GM21515 (cell line): Measurements from ENCODE around the gene ST8SIA6.
"Not testable (repeated sequence)": the region's sequence is repeated elsewhere in the genome, so short reads cannot be mapped to it uniquely, and the experiment has no call there.

Source experiments
- ATAC-seq: cut with Tn5 transposase; IDR thresholded peaks from one replicate; pipeline ENCODE4 v1.9.1; 2021; ENCODE audit not compliant: unreplicated experiment

Gene ST8SIA6, protein sequence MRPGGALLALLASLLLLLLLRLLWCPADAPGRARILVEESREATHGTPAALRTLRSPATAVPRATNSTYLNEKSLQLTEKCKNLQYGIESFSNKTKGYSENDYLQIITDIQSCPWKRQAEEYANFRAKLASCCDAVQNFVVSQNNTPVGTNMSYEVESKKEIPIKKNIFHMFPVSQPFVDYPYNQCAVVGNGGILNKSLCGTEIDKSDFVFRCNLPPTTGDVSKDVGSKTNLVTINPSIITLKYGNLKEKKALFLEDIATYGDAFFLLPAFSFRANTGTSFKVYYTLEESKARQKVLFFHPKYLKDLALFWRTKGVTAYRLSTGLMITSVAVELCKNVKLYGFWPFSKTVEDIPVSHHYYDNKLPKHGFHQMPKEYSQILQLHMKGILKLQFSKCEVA

DNA sequence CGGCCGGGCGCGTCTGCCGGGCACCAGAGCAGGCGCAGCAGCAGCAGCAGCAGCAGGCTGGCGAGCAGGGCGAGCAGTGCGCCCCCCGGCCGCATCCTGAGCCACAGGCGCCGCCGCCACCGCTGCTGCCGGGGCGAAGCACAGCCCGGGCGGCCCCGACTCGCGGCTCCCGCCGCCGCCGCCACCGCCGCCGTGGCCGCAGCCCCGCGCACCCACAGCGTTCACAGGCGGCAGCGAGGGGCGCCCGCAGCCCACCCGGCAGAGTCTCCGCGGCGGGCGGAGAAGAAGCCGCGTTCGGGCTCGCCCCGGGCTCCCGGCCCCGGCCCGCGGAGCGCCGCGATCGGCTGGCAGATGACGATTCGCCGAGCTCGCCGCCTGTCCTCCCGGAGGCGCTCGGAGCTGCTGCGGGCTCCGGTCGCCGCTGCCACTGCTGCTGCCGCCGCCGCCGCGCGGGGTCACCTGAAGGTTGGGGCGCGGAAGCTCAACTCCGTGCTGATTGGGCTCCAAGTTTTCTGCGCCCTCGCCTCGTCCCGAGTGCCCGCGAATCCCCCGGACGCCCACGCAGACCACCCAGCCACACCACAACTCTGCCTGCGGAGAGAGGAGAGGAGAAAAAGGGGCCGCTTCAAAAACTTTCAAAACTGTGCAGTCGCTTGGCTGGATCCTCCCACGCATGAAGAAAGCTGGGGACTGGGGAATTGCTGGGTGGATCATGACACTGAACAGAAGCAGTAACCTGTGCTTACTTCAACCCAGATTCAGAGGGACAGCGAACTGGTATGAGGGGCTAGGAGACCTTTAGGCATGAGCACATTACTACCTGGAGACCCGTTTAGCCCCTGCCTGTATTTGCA lies at the start of gene ST8SIA6:
TSS of gene ST8SIA6 (minus strand) at position 435 of the 854 bp plus-strand sequence. CDS start at position 95, 340 bp downstream.
- peak; percentile 68 for ATAC-seq

DNA sequence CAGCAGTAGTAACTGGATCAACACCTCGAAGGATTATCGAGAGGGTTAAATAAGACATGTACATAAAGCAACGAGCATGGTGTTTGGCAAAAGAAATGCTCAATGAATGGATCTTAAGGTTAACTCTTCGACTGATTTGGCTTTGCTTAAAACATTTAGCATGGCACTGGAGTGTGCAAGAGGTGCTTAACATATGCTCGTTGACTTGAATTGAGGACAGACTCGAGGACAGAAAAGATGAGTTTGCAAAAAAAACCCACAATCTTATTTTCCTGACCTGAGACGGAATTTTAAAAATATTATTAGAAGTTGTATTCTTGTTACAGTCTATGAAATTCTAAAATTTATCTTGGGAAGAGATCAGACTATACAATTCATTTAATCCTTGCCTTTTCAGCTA lies 49.4 kb upstream of the ST8SIA6 start:
- no peak for ATAC-seq

DNA sequence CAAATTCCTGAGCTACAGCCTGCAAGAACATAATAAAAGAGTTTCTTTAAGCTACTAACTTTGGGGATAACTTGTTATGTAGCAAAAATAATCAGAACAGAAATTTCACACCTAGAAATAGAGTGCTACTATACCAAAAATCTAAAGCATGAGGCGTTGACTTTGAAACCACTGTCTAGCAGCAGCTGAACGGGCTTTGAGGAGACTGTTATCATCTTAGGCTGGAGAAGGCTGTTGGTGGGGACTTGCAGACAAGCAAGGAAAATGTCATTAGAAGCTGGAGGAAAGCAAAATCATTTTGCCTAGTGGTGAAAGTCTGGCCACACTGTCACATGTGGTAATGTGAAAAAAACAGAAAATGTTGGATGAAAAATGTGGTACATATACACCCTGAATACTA lies 48.4 kb upstream of the ST8SIA6 start:
- ATAC-seq, result no peak

DNA sequence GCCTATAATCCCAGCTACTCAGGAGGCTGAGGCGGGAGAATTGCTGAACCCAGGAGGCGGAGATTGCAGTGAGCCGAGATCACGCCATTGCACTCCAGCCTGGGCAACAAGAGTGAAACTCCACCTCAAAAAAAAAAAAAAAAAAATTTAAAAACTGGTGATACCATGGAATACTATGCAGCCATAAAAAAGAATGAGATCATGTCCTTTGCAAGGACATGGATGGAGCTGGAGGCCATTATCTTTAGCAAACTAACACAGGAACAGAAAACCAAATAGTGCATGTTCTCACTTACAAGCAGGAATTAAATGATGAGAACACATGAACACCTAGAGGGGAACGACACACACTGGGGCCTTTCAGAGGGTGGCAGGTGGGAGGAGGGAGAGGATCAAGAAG lies 44.6 kb upstream of the ST8SIA6 start:
- not testable (repeated sequence) for ATAC-seq

DNA sequence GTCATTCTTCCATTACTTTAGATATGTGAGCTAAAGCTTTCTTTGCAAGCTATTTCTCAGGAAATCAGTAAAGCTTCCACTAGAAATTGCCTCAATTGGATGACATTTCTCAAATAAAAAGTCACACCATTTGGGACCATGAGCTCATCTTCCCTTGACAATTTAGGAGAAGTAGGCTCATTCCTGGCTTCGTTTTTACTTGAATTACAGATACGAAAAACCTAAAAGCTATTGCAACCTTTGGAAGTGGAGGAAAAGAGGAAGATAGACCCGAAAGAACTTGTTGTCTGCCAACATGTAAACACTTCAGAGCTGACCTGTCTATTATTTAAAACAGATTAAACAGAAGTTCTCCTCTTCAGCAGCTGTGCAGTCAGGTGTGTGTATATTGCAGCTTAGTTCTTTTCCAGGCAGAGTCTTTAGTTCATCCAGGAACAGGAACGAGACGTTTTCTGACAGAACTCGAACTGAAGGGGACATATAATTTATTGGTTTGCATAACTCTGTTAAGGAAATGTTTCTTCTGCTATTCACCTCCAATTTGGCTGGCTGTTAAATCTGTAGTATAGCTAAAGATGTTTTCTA lies 43.1 kb upstream of the ST8SIA6 start:
- ATAC-seq, result no peak

DNA sequence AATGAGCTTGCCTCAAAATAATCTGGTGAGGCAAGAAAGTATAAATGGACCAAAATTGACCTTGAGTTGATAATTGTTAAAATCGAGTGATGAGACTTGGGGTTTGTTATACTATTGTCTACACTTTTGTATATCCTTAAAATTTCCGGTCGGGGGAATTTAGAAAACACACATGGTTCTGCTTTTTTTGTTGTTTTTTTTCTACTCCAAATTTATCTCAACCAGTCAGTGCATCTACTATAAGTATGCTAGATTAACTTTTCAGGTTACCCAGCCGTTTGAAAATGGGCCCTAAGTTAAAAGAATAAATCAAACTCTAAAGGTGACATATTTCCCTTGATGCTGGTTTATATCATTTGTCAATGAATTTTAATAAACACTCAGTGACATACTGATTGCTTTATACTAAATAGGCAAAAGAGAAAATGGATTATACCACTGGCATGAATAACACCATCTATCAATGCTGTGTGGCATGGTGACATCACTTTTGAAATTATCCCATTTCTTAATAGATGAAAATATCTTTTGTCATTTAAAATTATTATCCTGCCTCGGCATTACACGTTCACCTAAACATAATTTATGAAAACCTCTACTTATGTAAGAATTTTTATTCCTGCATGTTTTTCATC lies 40.3 kb upstream of the ST8SIA6 start:
- ATAC-seq, result no peak

DNA sequence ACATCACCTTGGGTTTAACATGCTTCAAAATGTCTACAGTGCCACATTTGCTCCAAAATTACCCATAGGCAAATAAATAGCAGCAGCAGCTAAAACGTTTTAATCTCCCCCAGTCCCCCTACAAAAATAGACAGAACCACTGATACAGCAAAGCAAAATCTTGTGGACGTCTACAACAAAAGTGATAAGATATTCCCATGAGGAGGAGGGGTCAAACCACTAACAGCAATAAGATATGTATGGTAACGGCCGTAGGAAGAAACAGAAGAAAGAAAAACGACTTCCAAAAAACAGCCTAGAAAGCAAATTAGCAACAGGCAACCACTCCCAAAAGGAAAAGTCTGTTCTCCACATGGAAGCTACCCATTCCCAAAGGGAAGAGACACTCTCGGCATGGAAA lies 34.5 kb upstream of the ST8SIA6 start:
- no peak for ATAC-seq

DNA sequence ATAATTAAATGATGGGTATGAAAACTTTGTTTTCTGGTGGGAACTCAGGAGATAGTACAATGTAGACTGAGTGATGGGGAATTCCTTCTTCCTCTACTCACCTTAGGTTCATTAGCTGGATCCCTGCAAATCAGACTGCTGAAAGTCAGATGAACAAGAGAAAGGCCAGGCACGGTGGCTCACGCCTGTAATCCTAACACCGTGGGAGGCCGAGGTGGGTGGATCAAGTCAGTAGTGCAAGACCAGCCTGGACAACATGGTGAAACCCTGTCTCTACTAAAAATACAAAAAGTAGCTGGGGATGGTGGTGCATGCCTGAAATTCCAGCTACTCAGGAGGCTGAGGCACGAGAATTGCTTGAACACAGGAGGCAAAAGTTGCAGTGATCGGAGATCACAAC lies 28.7 kb upstream of the ST8SIA6 start:
- no peak for ATAC-seq

DNA sequence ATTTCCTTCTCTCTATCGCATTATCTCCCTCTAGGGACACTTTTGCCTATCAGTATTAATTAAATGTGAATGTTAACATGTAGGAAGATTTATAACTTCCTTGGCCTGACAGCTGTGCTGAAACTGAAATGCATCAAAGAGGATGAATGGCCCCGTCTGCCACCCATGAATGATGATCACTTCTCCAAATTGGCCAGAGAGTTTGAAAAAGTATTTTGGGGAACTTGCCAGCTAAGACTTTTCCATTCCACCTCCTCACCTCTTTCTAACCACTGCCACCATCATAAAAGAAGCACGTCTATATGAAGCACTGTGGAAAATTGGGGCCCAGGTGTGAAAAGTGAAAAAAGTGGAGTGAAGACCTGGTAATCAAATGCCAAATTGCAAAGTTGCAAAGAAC lies 25.4 kb upstream of the ST8SIA6 start:
- ATAC-seq, result no peak

DNA sequence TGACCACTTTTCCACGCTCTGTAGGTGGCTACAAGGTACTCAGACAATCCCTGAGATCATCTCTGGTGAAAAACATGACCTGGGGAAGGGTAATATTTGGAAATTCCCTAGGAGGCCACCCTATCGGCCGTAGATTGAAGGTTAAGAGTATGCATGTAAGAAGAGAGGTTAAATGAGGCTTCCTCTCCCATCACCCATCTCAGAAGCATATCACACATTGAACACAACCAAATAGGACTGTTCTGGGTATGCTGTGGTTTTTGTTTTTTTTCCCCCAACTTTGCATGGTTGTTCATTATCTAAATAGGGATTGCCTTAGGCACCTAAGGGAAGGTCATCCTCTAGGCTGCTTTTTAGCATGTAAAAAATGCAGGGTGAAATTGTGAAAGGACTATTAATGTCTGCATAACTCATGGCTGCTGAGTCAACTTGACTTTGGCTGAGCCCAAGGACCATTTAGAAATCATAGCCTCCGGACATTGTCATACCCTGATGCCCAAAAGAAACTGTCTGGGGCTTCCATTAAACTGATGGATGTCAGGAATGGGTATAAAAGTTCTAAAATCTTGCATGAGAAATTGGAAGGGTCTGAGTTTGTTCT lies 24.7 kb upstream of the ST8SIA6 start:
- no peak for ATAC-seq

DNA sequence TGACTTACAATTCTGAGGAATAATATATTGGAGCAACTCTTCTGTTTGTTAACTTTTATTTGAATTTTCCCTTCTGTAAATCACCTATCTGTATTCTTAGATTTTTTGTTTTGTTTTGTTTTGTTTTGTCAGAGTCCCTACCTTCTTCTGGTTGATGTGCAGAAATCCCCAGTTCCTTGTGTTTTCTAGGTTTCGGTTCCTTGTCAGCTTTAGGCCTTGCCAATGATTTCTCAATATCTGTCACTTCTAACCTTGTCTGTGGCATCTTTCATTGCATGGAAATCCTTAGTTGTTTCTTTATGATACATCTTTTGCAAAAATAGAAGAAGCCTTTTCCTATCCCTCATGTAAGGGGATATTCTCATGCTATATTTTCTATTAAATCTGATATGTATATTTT lies 21.7 kb upstream of the ST8SIA6 start:
- no peak for ATAC-seq

DNA sequence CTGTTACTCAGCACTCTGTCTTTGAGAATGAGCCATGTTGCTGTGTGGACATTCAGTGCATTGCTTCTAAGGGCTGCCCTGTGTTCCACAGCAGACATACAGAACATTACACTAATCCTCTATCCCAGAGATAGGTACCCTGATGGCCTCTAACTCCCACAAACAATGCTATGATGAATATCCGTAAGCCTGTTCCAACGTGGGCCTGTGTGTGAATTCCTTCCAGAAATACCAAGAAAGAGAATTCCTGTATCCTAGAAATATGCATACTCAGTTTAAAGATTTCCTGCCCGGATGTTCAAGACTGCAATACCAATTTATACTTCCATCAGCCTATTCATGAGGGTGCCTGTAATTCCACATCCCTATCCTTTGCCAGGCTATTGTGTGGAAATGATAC lies 21.3 kb upstream of the ST8SIA6 start:
- no peak for ATAC-seq

DNA sequence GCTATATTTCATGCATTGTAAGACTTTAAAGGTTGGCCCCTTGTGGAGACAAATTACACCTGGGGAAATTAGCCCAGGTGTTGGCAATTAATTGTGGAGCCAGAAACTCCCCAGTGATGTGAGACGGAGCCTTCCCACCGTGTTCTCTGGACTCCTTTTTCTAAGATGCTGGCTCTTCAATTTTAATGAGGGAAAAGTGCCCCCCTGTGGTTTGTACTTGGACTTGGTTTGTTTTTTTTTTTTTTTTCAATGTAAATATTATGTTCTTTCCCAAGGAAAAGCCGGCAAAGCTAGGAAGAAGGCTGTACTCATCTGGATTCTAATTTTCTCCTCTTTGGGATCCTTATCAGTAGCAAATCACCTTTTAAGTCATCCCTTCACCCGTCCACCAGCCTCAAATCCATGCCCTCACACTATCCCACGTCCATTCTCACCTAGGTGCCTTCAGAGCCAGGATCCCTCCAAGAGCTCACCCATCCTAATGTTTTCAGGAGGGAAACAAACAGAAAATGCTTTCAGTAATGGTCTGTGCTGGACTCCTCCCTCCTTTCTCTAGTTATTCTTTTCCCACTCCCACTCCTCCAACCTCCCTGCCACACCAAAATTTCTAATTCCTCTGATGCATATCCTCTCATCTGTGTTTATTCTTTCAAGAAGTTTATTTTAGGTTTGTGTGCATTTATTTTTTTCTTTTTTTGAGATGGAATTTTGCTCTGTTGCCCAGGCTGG lies 20.4 kb upstream of the ST8SIA6 start:
- no peak for ATAC-seq

DNA sequence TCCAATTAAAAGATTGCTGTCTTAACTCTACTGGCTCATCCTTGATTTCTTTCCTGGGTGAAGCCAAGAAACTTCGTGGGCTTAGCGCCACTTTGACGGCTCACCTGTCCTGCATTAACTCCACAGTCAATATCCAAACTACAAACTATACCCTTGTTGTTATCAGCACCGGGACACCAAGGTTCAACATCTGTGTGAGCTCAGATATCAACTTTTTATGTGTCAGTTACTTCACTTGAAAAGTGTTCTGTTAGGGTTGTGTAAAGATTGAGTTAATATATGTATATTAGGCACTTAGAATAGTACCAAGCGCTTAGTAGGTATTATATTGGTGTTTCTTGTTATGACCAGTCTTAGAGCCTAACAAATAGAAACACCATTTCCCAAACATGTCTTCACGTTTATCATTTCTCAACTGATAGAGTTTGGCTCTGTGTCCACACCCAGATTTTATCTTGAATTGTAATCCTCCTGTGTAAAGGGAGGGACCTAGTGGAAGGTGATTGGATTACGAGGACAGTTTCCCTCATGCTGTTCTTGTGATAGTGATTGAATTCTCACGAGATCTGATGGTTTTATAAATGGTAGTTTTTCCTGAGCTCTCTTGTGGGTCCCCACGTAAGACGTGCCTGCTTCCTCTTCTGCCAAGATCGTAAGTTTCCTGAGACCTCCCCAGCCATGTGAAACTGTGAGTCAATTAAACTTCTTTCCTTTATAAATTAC lies 19.0 kb upstream of the ST8SIA6 start:
- no peak for ATAC-seq

DNA sequence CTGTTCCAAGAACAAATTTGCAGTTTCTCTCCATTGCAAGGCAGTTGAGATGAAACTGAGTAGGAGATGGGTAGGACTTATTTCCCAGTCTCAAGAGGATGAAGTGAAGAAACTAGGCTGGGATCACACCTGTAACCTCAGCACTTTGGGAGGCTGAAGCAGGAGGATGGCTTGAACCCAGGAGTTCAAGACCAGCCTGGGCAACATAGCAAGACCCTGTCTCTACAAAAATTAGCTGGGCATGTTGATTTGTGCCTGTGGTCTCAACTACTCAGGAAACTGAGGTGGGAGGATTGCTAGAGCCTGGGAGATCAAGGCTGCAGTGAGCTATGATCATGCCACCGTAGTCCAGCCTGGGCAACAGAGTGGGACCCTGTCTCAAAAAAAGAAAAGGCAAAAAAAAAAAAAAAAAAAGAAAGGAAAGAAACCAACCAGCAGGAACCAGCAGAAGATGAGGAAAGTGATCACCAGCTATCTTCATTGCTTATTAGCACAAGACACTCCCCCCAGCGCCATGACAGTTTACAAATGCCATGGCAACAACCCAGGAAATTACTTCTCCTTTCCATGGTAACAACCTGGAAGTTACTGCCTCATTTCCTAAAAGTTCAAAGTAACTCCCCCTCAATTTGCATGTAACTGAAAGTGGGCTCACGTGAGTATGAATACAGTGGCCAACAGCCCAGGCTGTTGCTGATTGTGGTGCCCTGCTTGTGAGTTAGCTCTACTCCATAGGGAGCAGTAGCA lies 18.3 kb upstream of the ST8SIA6 start:
- no peak for ATAC-seq

DNA sequence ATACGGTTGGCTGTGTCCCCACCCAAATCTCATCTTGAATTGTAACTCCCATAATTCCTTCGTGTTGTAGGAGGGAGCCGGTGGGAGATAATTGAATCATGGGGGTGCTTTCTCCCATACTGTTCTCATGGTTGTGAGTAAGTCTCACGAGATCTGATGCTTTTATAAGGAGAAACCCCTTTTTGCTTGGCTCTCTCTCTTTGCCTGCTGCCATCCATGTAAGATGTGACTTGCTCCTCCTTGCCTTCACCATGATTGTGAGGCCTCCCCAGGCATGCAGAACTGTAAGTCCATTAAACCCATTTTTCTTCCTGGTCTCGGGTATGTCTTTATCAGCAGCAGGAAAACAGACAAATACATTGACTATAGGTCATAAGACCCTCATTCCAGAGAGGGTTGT lies 15.9 kb upstream of the ST8SIA6 start:
- ATAC-seq, result no peak

DNA sequence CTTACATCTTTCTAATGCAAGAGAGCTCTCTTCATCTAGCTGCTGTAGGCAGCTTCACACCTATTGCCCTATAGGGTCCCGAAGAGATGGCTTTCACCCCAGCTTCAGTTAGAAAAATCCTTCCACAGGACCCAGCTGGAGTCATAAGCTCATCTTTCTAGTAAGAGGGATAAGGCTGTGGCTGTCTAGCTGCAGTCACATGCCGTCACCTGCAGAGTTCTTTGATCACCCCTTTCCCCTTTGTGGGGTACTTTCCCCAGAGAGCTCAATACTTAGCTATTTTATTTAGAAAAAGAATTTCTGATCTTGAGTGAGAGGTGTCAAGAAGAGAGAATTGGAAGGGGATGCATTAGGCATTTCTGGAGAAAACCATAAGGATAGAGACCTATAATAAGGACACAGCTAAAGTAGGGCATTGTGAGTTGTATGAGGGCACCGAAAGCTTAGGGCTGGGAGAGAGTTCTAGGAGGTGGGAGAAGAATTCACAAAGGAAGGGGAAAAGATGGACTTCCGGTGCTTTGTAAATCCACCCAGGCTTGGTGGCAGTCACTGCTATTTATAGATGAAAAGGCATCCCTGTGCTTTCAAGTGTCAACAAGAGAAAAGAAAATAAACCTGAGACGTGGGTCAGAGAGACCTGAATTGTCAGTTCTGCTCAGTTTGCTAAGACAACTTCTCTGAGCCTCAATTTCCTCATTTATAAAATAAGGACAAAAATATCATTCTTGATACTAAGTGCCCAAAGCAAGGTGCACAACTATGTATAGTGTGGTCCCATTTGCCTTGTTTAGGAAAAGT lies 11.1 kb upstream of the ST8SIA6 start:
- no peak for ATAC-seq

DNA sequence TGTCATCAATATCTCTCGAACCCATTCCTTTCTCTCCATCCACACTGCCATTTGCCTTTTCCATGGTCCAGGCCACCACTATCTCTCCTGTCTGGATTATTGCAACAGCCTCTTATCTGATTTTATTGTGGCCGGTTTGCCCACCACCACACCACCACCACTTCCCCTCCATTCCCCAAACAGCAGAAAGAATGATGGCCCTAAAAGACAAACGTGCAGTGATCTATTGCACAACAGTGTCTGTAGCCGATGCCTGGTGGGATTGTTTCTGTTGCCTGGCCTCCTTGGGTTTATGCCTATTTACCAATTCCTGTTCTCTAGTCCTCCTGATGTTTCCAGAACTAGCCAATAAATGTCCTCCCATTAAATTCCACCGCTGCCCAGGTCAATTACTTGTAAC lies 10.2 kb upstream of the ST8SIA6 start:
- no peak for ATAC-seq
